ENCODE results near the gene TRAF2.
A peak's percentile ranks its signal among the peaks of the same experiment; 100 is the strongest.

Gene TRAF2

GRCh38 chr9:136957461-136957860 is 71.1 kb downstream of the TRAF2 start:
- no peak overlapping the region for H3K4me3 ChIP-seq (ENCODE audit: low read depth, low read length)
- no peaks in the 10 kb centered on the region for H3K27me3 ChIP-seq (ENCODE audit: insufficient read depth, low read depth, severe bottlenecking)
- no peak for TF ChIP-seq CTCF (IDR thresholded peaks at IDR 0.05; ENCODE audit: low read depth, low read length)
- no peak for DNase-seq
- H3K36me3 ChIP-seq = no peaks in the 10 kb centered on the region
- H3K9me3 ChIP-seq (ENCODE audit: severe bottlenecking) = no peaks in the 10 kb centered on the region
- no peak overlapping the region for H3K27ac ChIP-seq

GRCh38 chr9:136957901-136958300 is 71.6 kb downstream of the TRAF2 start:
- no peak for DNase-seq
- Histone ChIP-seq H3K27ac (no peak overlapping the region), H3K9me3 (ENCODE audit: severe bottlenecking) (no peaks in the 10 kb centered on the region), H3K4me3 (ENCODE audit: low read depth, low read length) (no peak overlapping the region), H3K27me3 (ENCODE audit: insufficient read depth, low read depth, severe bottlenecking) (no peaks in the 10 kb centered on the region), H3K36me3 (no peaks in the 10 kb centered on the region)
- no peak for TF ChIP-seq CTCF (IDR thresholded peaks at IDR 0.05; ENCODE audit: low read depth, low read length)

GRCh38 chr9:136958473-136958872 is 72.2 kb downstream of the TRAF2 start:
- TF ChIP-seq CTCF (IDR thresholded peaks at IDR 0.05; ENCODE audit: low read depth, low read length) = no peak
- no peaks in the 10 kb centered on the region for H3K9me3 ChIP-seq (ENCODE audit: severe bottlenecking)
- H3K27me3 ChIP-seq (ENCODE audit: insufficient read depth, low read depth, severe bottlenecking) = no peaks in the 10 kb centered on the region

GRCh38 chr9:136958898-136959850 is 72.9 kb downstream of the TRAF2 start:
- Histone ChIP-seq H3K36me3 (no peaks in the 10 kb centered on the region), H3K9me3 (ENCODE audit: severe bottlenecking) (no peaks in the 10 kb centered on the region), H3K27ac (no peak overlapping the region), H3K4me3 (ENCODE audit: low read depth, low read length) (no peak overlapping the region), H3K27me3 (ENCODE audit: insufficient read depth, low read depth, severe bottlenecking) (no peaks in the 10 kb centered on the region)
- no peak for DNase-seq
- TF ChIP-seq CTCF (IDR thresholded peaks at IDR 0.05; ENCODE audit: low read depth, low read length) = no peak

More at GRCh38 chr9:136958473-136958872, 72.2 kb downstream of the TRAF2 start:
- no peak for DNase-seq
- no peak overlapping the region for H3K27ac ChIP-seq
- H3K36me3 ChIP-seq = no peaks in the 10 kb centered on the region
- no peak overlapping the region for H3K4me3 ChIP-seq (ENCODE audit: low read depth, low read length)

GRCh38 chr9:136960212-136960937 is 74.1 kb downstream of the TRAF2 start:
- Histone ChIP-seq H3K27ac (peak overlapping the region; percentile 75; the same call in 1 of the 2 replicates), H3K9me3 (ENCODE audit: severe bottlenecking) (no peaks in the 10 kb centered on the region), H3K36me3 (no peaks in the 10 kb centered on the region), H3K27me3 (ENCODE audit: insufficient read depth, low read depth, severe bottlenecking) (no peaks in the 10 kb centered on the region), H3K4me3 (ENCODE audit: low read depth, low read length) (no peak overlapping the region)
- TF ChIP-seq CTCF (IDR thresholded peaks at IDR 0.05; ENCODE audit: low read depth, low read length) = no peak
- DNase-seq = no peak

Measured in WERI-Rb-1 (cell line).